Activated CD4-positive, alpha-beta T cell treated with anti-CD3 and anti-CD28 coated beads, Interleukin-2, amount 10 ng/mL, durations not matched to agents 7 days and 5 days (primary cell): ENCODE results near the gene OTOS. TPM values are rescaled to one million over a fixed set of nuclear protein-coding genes. Genes with fewer than 3 reads are reported as not detected.
A peak's percentile ranks its signal among the peaks of the same experiment; 100 is the strongest.

Source experiments
- CTCF ChIA-PET: fragments of 350-600 bp; sonication (Branson Sonifier 250); formaldehyde crosslinking; loops from one replicate; lab custom pipeline; 2021; ENCODE audit warnings: antibody characterized with exemption; lab: Charles Lee
- POLR2A ChIA-PET: fragments of 350-600 bp; sonication (Branson Sonifier 250); formaldehyde crosslinking; loops from one replicate; lab custom pipeline; 2021; ENCODE audit warnings: antibody characterized with exemption; lab: Charles Lee
- DNase-seq: peaks from one replicate; pipeline ENCODE4 v3.0.0-alpha.2; 2020
- H3K27ac Mint-ChIP-seq: one replicate; pipeline ENCODE4 v1.8.0; 2021; ENCODE audit warnings: mild to moderate bottlenecking, moderate library complexity, mixed read lengths
- H3K27me3 Mint-ChIP-seq: one replicate; pipeline ENCODE4 v1.8.0; 2021; ENCODE audit warnings: mixed read lengths
- H3K36me3 Mint-ChIP-seq: one replicate; pipeline ENCODE4 v1.8.0; 2021; ENCODE audit warnings: low read depth, mixed read lengths
- H3K4me1 Mint-ChIP-seq: one replicate; pipeline ENCODE4 v1.8.0; 2021; ENCODE audit warnings: mixed read lengths
- H3K4me3 Mint-ChIP-seq: one replicate; pipeline ENCODE4 v1.8.0; 2021; ENCODE audit warnings: mild to moderate bottlenecking, moderate library complexity, mixed read lengths
- H3K9me3 Mint-ChIP-seq: one replicate; pipeline ENCODE4 v1.8.0; 2021; ENCODE audit warnings: mixed read lengths
- total RNA-seq, 2 experiments: library from RNA; stranded (reverse); gene quantifications; one replicate each; pipeline ENCODE4 v1.2.3, GENCODE V29; 2021

Gene OTOS
- total RNA-seq, 2 experiments from 2014 or later = not detected

DNA sequence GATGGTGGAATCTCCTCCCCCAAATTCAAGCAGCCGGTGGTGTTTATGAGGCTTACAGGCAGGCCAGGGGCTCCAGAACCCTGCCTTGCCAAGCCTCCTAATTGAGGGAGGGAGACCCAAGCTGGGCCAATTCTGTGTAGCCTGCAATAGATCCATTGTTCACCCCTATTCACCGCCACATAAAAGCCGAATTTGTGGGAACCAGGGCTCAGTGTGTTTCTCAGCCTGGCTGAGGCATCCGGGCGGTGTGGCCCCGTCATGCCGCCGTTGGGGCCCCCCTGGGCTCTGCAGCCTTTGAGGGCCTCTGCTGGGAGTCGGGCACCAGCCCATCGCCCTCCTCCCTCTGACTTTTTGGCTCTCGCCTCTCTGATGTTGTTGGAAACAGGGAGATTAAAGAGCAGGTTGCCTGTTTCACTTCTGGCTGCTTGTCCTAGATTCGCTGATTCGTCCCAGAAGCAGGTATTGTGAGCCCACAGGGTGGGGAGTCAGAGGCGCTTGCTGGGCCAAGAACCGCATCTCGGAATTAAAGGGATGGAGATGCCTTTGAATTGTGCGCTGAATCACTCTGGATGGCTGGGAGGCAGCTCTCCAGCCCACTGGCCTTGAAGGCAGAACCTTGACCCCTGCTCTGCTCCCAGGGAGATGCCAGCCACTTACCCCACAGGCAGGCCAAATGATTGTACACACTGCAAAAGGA lies 14.7 kb upstream of the OTOS start:
- CTCF ChIA-PET = no interaction called here

DNA sequence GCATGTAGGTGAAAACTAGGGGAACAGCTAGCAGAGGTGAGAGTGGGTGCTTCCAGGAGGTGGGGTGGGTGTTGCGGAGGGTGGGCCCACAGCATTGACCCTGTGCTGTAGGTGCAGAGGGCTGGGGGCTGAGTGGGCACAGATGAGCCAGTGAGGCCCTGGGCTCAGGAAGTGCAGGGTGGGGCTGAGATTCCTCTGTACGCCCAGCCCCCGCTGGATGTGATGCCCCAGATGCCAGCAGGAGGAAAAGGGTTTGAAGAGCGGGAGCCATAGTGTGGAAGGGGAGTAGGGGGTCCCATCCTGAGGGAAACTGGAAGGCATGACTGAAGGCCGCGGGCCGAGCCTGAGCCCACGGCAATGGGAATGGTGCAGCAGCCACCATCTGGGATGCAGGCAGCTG lies 14.1 kb upstream of the OTOS start:
- Mint-ChIP-seq H3K4me1 (no peaks in the 10 kb centered on the region), H3K27ac (no peak overlapping the region), H3K4me3 (no peak overlapping the region), H3K27me3 (no peaks in the 10 kb centered on the region), H3K36me3 (no peaks in the 10 kb centered on the region), H3K9me3 (no peaks in the 10 kb centered on the region)
- no peak for DNase-seq
- CTCF ChIA-PET = no interaction called here
- POLR2A ChIA-PET = no interaction called here

More for the DNA sequence above, 14.7 kb upstream of the OTOS start:
- no peak for DNase-seq
- no peak overlapping the region for H3K4me3 Mint-ChIP-seq
- H3K9me3 Mint-ChIP-seq = no peaks in the 10 kb centered on the region
- no peaks in the 10 kb centered on the region for H3K27me3 Mint-ChIP-seq
- no peaks in the 10 kb centered on the region for H3K36me3 Mint-ChIP-seq
- H3K27ac Mint-ChIP-seq = no peak overlapping the region
- POLR2A ChIA-PET = no interaction called here
- H3K4me1 Mint-ChIP-seq = no peaks in the 10 kb centered on the region

DNA sequence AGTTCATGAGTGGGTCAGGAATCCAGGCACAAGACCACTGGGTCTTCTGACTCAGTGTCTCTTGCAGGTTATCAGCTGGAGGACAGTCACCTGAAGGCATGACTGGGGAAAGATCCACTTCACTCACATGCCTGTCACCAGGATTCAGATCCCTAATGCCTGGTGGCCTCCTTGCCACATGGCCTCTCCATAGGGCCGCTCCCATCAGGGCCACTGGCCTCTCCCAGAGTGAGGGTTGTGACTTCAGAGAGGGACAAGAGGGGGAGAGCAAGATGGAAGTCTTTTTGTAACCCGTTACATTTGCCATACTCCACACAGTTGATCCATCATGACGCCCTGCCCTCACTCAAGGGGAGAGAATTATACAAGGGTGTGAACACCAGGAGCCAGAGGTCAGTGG lies 13.0 kb upstream of the OTOS start:
- POLR2A ChIA-PET = no interaction called here
- H3K4me3 Mint-ChIP-seq = no peak overlapping the region
- CTCF ChIA-PET = no interaction called here

DNA sequence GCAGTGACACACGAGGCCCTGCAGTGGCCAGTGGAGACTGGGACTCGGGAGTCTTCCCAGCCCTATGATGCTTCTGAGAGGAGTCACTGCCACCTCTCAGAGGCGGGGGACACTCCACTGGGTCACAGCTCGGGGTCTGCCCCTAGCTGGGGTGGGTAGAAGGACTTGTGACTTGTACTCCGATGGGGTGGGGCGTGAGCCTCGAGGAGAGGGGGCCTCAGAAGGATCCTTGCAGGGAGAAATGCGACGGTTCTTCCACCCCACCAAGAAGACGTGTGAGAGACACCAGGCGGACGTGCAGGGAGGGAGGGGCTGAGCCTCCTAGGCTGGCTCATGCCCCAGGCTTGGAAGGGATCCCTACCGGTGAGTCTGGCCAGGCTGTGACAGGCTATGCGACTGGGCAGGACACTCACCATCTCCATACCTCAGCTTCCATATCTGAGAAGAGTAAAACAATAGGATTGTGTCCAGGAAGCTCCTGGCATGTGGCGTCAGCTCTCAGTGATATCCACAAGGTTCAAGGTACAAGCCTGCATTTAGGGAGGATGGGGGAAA lies 11.1 kb upstream of the OTOS start:
- Mint-ChIP-seq H3K4me3 (no peak overlapping the region), H3K4me1 (no peaks in the 10 kb centered on the region), H3K27me3 (no peaks in the 10 kb centered on the region), H3K9me3 (peaks cover 11% of the 10 kb centered on the region), H3K36me3 (no peaks in the 10 kb centered on the region), H3K27ac (no peak overlapping the region)
- ChIA-PET CTCF (interaction anchor here (1.2 kb wide), 1 partner anchor 17 kb away, joined by 3 read pairs; no protein-coding TSS in a partner anchor), POLR2A (no interaction called here)
- DNase-seq = no peak

More for the DNA sequence above, 13.0 kb upstream of the OTOS start:
- Mint-ChIP-seq H3K9me3 (no peaks in the 10 kb centered on the region), H3K27me3 (no peaks in the 10 kb centered on the region), H3K36me3 (no peaks in the 10 kb centered on the region), H3K27ac (no peak overlapping the region), H3K4me1 (no peaks in the 10 kb centered on the region)
- no peak for DNase-seq

DNA sequence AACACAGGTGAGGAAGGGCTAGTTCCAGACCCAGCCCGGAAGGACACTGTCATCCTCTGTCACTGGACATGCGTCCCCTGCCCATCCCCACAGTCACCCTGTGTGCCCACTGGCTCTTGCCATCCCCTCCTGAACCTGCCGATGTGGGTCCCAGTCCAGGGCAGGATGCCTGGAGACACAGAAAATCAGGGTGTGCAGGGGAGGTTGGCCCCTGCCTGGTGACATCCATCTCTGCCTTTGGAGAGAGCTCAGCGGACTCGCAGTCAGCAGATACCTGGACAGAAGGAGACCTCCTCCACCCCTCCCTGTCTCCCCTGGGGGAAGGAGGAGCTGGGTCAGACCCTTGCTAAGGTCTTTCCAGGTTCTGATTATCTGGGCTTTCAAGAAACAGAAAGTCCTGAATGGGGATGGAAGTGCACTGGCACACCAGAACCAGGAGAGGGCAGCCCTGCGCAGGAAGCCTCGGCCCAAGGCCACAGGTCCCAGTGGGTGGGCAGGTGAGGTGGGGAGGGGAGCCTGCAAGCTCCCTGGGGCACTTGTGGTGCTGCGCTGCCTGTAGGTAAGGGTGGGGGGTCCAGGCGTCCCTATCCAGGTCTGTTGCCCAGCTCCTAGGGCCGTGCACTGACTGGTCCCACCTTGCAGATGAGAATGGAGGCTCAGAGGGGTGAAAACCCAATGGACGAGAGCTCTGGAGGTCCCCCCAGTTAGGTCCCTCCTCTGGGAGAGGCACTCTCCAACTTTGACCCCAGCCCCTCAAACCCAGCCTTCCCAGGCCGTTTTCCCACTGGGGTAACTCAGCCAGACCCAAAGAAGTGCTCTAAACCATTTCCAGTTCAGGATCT lies 9.7 kb upstream of the OTOS start:
- Mint-ChIP-seq H3K4me3 (no peak overlapping the region), H3K36me3 (no peaks in the 10 kb centered on the region), H3K27me3 (no peaks in the 10 kb centered on the region), H3K27ac (no peak overlapping the region), H3K4me1 (no peaks in the 10 kb centered on the region), H3K9me3 (peaks cover 11% of the 10 kb centered on the region)
- peak; percentile 37 for DNase-seq
- CTCF ChIA-PET = interaction anchor here (1.4 kb wide), 1 partner anchor 9 kb away, joined by 3 read pairs; the partner anchor contains the start of gene OTOS
- POLR2A ChIA-PET = no interaction called here

DNA sequence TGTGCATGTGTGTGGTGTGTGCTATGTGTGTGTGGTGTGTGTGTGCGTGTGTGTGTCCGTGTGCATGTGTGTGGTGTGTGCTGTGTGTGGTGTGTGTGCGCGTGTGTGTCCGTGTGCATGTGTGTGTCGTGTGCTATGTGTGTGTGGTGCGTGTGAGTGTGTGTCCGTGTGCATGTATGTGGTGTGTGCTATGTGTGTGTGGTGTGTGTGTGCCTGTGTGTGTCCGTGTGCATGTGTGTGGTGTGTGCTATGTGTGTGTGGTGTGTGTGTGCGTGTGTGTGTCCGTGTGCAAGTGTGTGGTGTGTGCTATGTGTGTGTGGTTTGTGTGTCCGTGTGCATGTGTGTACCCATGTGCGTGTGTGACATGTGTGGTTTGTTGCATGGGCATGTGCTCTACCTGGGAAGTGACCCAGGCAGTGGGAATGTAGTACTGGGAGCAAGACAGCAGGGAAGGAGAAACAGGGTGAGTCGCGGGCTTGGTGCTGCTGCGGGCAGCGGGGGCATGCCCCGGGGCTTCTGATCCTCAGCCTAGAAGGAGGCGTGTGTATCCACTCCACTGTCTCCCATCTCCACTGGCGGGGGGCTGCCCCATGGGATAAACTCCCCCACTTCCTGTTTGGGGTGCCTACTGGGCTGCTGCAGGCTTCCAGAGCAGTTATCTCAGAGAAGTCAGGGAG lies 7.6 kb upstream of the OTOS start:
- DNase-seq = no peak
- peaks cover 11% of the 10 kb centered on the region for H3K9me3 Mint-ChIP-seq
- H3K36me3 Mint-ChIP-seq = no peaks in the 10 kb centered on the region
- ChIA-PET CTCF (no interaction called here), POLR2A (no interaction called here)
- no peaks in the 10 kb centered on the region for H3K27me3 Mint-ChIP-seq
- H3K4me1 Mint-ChIP-seq = no peaks in the 10 kb centered on the region
- H3K4me3 Mint-ChIP-seq = no peak overlapping the region
- no peak overlapping the region for H3K27ac Mint-ChIP-seq

DNA sequence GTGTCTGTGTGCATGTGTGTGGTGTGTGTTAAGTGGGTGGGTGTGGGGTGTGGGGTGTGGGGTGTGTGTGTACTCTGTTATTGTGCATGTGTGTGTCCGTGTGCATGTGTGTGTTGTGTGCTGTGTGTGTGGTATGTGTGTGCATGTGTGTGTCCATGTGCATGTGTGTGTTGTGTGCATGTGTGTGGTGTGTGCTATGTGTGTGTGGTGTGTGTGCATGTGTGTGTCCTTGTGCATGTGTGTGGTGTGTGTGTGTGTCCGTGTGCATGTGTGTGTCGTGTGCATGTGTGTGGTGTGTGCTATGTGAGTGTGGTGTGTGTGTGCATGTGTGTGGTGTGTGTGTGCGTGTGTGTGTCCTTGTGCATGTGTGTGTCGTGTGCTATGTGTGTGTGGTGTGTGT lies 6.9 kb upstream of the OTOS start:
- no peak for DNase-seq
- peaks cover 11% of the 10 kb centered on the region for H3K9me3 Mint-ChIP-seq
- POLR2A ChIA-PET = no interaction called here
- no peaks in the 10 kb centered on the region for H3K36me3 Mint-ChIP-seq
- CTCF ChIA-PET = no interaction called here
- H3K4me1 Mint-ChIP-seq = no peaks in the 10 kb centered on the region
- H3K27ac Mint-ChIP-seq = no peak overlapping the region
- no peaks in the 10 kb centered on the region for H3K27me3 Mint-ChIP-seq
- no peak overlapping the region for H3K4me3 Mint-ChIP-seq

DNA sequence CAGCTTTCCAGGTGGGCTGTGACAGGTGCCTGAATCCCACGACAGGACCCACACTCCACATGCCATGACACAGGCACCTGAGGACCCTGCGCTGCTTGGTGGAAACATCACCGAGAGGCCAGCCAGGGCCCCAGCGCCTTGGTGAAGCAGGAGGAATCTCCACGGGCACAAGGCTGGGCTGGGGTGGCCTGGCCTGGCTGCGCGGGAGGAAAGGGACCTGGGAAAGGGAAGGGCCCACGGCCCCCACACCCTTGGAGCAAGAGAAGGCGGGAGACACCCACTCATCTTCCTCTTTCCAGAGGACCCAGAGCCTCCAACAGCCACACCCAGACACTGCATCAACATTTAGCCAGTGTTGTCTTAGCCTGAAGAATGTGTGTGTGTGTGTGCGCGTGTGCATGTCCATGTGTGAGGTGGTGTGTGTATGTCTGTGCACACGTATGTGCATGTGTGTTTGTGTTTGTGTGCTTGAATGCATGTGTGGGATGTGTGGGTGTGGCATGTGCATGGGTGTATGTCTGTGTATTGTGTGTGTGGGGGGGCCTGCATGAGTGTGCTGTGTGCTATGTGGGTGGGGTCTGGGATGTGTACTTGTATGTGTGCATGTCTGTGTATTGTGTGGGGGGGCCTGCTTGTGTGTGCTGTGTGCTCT lies 6.3 kb upstream of the OTOS start:
- POLR2A ChIA-PET = no interaction called here
- DNase-seq = no peak
- Mint-ChIP-seq H3K27me3 (no peaks in the 10 kb centered on the region), H3K9me3 (peaks cover 11% of the 10 kb centered on the region), H3K4me1 (no peaks in the 10 kb centered on the region), H3K4me3 (no peak overlapping the region), H3K36me3 (no peaks in the 10 kb centered on the region), H3K27ac (no peak overlapping the region)
- CTCF ChIA-PET = interaction anchor here (0.6 kb wide), 1 partner anchor 121 kb away, joined by 5 read pairs; no protein-coding TSS in a partner anchor

DNA sequence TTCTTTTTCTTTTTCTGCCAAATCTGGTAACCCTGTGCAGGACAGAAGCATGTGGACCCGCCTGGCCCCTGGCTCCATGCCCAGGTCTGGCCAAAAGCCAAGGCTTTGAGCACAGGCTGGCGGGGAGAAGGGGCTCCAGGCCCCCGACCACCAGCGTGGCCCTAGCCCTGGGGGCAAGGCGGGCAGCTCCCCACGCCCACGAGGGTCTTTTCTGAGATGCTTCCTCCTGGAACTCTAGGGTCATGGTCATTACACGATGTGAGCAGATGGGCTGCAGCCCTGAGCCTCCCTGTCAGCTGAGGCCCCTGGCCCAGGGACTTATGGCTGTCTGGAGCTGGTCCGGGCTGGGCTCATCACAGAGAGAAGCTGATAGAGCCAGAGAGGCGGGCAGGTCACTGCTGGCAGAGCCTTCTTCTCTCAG lies 5.7 kb upstream of the OTOS start:
- Mint-ChIP-seq H3K27me3 (no peaks in the 10 kb centered on the region), H3K9me3 (peaks cover 11% of the 10 kb centered on the region), H3K4me3 (no peak overlapping the region), H3K36me3 (no peaks in the 10 kb centered on the region), H3K4me1 (no peaks in the 10 kb centered on the region), H3K27ac (no peak overlapping the region)
- ChIA-PET CTCF (interaction anchor here (0.6 kb wide), 1 partner anchor 120 kb away, joined by 5 read pairs; no protein-coding TSS in a partner anchor), POLR2A (no interaction called here)
- no peak for DNase-seq

DNA sequence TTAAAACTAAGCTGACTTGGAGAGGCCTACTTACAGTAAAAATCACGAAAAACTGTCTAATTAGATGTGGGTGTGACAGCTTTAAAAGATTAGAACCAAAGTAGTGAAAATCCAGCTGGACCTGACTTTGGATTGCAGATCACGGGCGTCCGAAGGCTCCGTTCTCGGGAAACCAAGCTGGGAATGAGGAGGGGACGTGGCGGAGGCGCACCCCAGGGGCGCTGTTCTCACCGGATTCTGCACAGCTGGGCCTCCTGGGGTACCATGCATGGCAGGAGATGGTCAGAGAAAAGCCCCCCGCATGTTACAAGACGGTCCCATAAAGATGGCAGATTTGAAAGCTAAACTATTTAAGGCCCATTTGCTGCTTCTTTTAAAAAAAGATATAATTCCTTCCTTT lies 5.0 kb upstream of the OTOS start:
- Mint-ChIP-seq H3K4me1 (no peaks in the 10 kb centered on the region), H3K9me3 (peaks cover 11% of the 10 kb centered on the region), H3K4me3 (no peak overlapping the region), H3K27me3 (no peaks in the 10 kb centered on the region), H3K27ac (no peak overlapping the region), H3K36me3 (no peaks in the 10 kb centered on the region)
- CTCF ChIA-PET = no interaction called here
- DNase-seq = no peak
- POLR2A ChIA-PET = no interaction called here

DNA sequence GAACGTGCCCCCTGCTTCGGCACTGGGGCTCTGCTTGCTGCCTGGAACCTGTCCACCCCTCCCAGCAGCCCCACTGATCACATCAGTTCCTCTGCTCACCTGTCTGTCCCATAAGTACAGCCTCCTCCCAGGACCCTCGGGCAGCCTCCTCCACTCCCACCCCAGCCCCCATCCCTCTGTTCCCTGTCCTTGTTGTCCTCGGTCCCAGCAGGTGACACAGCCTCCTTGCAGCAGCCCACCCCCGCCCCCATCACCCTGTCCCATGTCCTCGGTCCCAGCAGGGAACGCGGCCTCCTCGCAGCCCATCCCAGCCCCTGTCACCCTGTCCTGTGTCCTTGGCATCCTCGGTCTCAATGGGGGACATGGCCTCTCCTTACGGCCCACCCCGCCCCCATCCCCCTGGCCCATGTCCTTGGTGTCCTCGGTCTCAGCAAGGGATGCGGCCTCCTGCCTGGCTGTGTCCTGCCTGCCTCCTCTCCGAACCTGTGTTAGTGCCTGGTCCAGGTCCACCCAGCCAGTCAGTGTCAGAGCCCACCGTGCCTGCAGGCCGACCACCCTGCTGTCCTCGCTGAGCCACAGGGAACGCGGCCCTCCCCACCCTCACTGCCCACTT lies 4.3 kb upstream of the OTOS start:
- H3K27ac Mint-ChIP-seq = no peak overlapping the region
- H3K4me3 Mint-ChIP-seq = no peak overlapping the region
- POLR2A ChIA-PET = no interaction called here
- CTCF ChIA-PET = interaction anchor here (0.6 to 2.4 kb wide), 3 partner anchors 10 to 1079 kb away, joined by 3 to 16 read pairs (median 5); no protein-coding TSS in a partner anchor
- H3K9me3 Mint-ChIP-seq = peaks cover 11% of the 10 kb centered on the region
- no peaks in the 10 kb centered on the region for H3K4me1 Mint-ChIP-seq
- H3K27me3 Mint-ChIP-seq = no peaks in the 10 kb centered on the region
- no peak for DNase-seq
- H3K36me3 Mint-ChIP-seq = no peaks in the 10 kb centered on the region
